OCI-LY1 (cell line): ENCODE data around the gene IRF2.

Source experiments
- CTCF ChIP-seq: fragments of 200-600 bp; sonication (generic), shearing (Covaris generic); IDR thresholded peaks from 2 replicates; pipeline ENCODE4 v1.5.1; 2017; ENCODE audit warnings: mild to moderate bottlenecking, antibody characterized with exemption, low read length, moderate library complexity, mixed read lengths
- EZH2 ChIP-seq: fragments of 200-600 bp; sonication (generic), shearing (Covaris generic); IDR thresholded peaks from 2 replicates; pipeline ENCODE4 v1.8.0; 2017; ENCODE audit warnings: borderline replicate concordance, mixed run types, mild to moderate bottlenecking, antibody characterized with exemption, low read length, moderate library complexity, mixed read lengths

GRCh38 chr4:184485279-184485678, 10.9 kb upstream of the IRF2 start:
- TF ChIP-seq CTCF (no peak), EZH2 (no peak)
